CD1c-positive myeloid dendritic cell (primary cell): ENCODE results near the gene CACNB1.
"Not testable (repeated sequence)": the region's sequence is repeated elsewhere in the genome, so short reads cannot be mapped to it uniquely, and the experiment has no call there.

Experiments
- DNase-seq: peaks from one replicate; pipeline ENCODE4 v3.0.0-alpha.2; 2016; ENCODE audit errors: extremely low spot score

Gene CACNB1

GRCh38 chr17:39151150-39151942 lies 46.1 kb downstream of the CACNB1 start, which contains the start of gene PLXDC1:
TSS of gene PLXDC1 (minus strand) at chr17:39151637. CDS start at chr17:39151437, 200 bp downstream.
- DNase-seq: no peak

DNA sequence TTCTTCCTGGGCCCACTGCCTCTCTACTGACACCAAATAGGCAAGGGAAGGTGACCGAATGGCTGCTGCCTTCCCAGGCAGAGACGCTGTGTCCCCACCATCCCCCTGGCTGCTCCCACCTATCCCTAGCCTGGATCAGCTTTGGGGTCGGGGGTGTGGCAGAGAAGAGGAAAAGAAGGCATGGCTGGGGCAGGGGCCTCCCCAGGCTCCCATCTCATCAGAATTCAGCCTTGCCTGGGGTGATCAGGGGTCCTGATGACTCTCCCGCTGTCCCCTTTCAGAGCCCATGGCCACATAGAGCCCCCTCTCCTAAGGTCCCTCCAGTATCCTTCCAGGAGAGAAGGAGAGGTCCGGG lies 46.7 kb downstream of the CACNB1 start:
- DNase-seq: no peak

- DNase-seq: no peak
Measured at GRCh38 chr17:39150104-39150634, 47.3 kb downstream of the CACNB1 start.

GRCh38 chr17:39147221-39148185 lies 50.0 kb downstream of the CACNB1 start:
- no peak for DNase-seq

GRCh38 chr17:39146273-39146672 lies 51.2 kb downstream of the CACNB1 start:
- no peak for DNase-seq

DNA sequence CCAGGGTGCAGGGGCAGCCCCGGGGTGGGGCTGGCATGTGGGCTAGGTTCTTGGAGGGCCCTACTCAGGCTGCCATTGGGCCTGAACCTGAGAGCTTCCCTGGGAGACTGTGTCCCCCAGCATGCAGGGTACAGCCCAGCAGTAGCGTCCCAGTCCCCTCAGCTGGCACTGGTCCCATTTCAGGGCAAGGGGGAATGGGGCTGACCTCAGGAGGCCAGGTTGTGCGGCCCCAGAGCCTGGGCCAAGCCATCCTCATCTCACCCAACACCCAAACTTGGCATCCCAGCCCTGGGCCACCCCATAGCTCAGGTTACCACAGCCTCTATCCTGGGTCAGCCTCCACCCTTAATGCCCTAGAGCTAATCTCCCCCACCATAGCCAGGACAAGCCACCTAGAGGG lies 52.3 kb downstream of the CACNB1 start:
- no peak for DNase-seq

- DNase-seq: no peak
Measured at GRCh38 chr17:39144416-39144840, 53.0 kb downstream of the CACNB1 start.

GRCh38 chr17:39143552-39144093 lies 53.8 kb downstream of the CACNB1 start:
- DNase-seq: no peak

GRCh38 chr17:39141915-39142664 lies 55.4 kb downstream of the CACNB1 start:
- DNase-seq: no peak

GRCh38 chr17:39141294-39141693 lies 56.2 kb downstream of the CACNB1 start:
- no peak for DNase-seq

GRCh38 chr17:39139561-39139960 lies 57.9 kb downstream of the CACNB1 start:
- no peak for DNase-seq

GRCh38 chr17:39139161-39139511 lies 58.3 kb downstream of the CACNB1 start:
- no peak for DNase-seq

DNA sequence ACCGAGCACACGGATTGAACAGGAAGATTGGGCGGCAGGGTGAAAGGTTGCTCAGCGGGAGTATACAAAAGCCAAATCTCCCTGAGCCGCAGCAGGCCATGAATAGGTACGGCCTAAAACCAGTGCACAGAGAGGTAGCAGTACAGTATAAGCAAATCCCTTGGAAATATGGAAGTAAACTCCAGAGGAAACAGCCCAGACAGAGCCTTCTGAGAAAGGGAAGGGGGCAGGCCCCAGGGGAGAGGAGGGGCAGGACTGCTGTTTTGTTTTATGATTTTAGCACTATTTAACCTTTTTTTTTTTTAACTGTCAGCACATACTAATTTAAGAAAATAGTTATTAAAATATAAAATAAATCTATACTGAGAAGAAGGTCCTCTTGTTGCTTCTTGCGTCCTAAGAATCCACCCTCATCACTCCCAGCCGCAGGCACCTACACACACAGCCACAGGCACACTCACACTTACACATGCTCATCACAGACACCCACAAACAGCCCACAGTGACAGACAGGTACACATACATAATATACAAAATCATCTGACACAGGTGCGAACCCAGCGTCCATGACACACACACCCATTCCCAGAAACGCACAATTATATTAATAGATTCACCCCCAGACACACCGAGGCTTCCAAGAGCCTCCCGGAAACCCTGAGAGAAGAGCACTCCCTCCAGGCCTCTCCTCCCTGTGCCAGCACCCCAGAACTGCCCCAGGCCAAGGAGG lies 58.9 kb downstream of the CACNB1 start:
- DNase-seq: no peak

DNA sequence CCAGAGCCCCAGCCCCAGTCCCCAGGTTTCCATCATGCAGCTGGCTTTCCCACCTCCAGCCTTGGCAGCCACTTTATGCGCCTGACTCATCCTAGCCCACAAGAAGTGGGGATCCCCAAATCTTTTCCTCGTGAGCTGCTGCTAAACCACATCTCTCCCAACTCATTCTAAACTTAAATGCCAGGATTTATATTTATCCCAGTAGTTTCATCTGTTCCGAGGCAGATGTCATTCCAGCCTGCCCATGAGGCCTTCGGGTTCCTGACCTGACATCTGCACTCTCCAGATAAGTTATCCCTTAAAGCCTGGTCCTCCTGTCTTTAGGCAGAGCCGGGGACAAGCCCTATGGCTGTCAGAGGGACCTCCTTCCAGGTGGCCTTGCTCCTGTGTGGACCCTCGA lies 62.6 kb downstream of the CACNB1 start:
- DNase-seq: no peak

DNA sequence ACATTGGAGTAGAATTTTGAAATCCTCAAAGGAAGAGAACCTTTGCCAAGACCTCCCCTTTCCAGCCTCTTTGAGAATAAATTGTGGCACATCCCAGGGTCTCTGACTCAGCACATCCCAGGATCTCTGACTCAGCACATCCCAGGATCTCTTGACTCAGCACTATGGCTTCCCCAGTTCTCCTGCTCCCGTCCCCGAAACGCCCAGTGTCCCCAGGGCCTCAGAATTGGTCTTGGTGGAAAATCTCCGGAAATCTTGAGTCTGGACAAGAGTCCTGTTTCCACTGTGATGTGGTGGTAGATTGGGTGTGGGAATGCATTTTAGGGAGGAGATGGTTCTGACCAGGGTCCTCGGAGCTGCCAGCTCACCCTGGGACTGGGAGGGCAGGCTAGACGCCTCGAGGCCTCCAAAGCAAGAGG lies 65.3 kb downstream of the CACNB1 start:
- no peak for DNase-seq

- DNase-seq: no peak
Measured at GRCh38 chr17:39131616-39132015, 65.9 kb downstream of the CACNB1 start.

GRCh38 chr17:39130205-39130604 lies 67.3 kb downstream of the CACNB1 start:
- DNase-seq: no peak

GRCh38 chr17:39129544-39129943 lies 67.9 kb downstream of the CACNB1 start:
- DNase-seq: not testable (repeated sequence)

- no peak for DNase-seq
Measured at GRCh38 chr17:39126436-39126835, 71.0 kb downstream of the CACNB1 start.

GRCh38 chr17:39125143-39125875 lies 72.2 kb downstream of the CACNB1 start:
- DNase-seq: no peak
